HG03103 (cell line): ENCODE measurements around the gene TMUB1.
"Not testable (repeated sequence)": the region's sequence is repeated elsewhere in the genome, so short reads cannot be mapped to it uniquely, and the experiment has no call there.

Experiments
- ATAC-seq: cut with Tn5 transposase; IDR thresholded peaks from one replicate; pipeline ENCODE4 v1.9.1; 2021; ENCODE audit warnings: low read depth; ENCODE audit not compliant: unreplicated experiment

The TMUB1 gene

GRCh38 chr7:151057989-151058780, 25.1 kb downstream of the TMUB1 start:
- peak; percentile 80 for ATAC-seq

GRCh38 chr7:151057506-151057988, 25.7 kb downstream of the TMUB1 start, which contains the start of gene CDK5:
Gene CDK5, minus strand, starts transcription at chr7:151057897. Its CDS starts 49 bp downstream, at chr7:151057848.
- ATAC-seq, result peak; percentile 8

GRCh38 chr7:151056666-151057505, 26.4 kb downstream of the TMUB1 start:
- ATAC-seq, result no peak

- ATAC-seq, result no peak
These were observed 27.0 kb downstream of the TMUB1 start for GRCh38 chr7:151056283-151056665.

- ATAC-seq, result no peak
These were observed 29.5 kb downstream of the TMUB1 start for GRCh38 chr7:151053751-151054150.

- ATAC-seq, result no peak
These were observed 30.2 kb downstream of the TMUB1 start for GRCh38 chr7:151053096-151053495.

GRCh38 chr7:151051108-151051507, 32.2 kb downstream of the TMUB1 start:
- ATAC-seq, result no peak

- no peak for ATAC-seq
These were observed 34.3 kb downstream of the TMUB1 start for GRCh38 chr7:151048911-151049463.

GRCh38 chr7:151047976-151048815, 35.1 kb downstream of the TMUB1 start, which contains the start of gene ASIC3:
Gene ASIC3, plus strand, starts transcription at chr7:151048531. Its CDS starts 355 bp downstream, at chr7:151048886.
- ATAC-seq, result no peak

GRCh38 chr7:151046603-151047573, 36.4 kb downstream of the TMUB1 start:
- no peak for ATAC-seq

GRCh38 chr7:151045967-151046366, 37.3 kb downstream of the TMUB1 start:
- no peak for ATAC-seq

- no peak for ATAC-seq
These were observed 38.0 kb downstream of the TMUB1 start for GRCh38 chr7:151045262-151045661.

- ATAC-seq, result no peak
These were observed 39.3 kb downstream of the TMUB1 start for GRCh38 chr7:151043959-151044358.

- not testable (repeated sequence) for ATAC-seq
These were observed 39.8 kb downstream of the TMUB1 start for GRCh38 chr7:151043449-151043848.

GRCh38 chr7:151040616-151041375, 42.5 kb downstream of the TMUB1 start:
- ATAC-seq, result no peak

- ATAC-seq, result no peak
These were observed 43.3 kb downstream of the TMUB1 start for GRCh38 chr7:151039850-151040548.

GRCh38 chr7:151038951-151039849, 44.1 kb downstream of the TMUB1 start:
- no peak for ATAC-seq
